Esophagus (tissue), 2 donors: ENCODE results near the gene GZF1. TPM values are rescaled to one million over a fixed set of nuclear protein-coding genes. Genes with fewer than 3 reads are reported as not detected.

Experiments
- H3K27ac ChIP-seq, 2 donors: one replicate each; pipeline ENCODE4 v1.5.1; 2013; ENCODE audit warnings: low read depth in 2 of 2, mild to moderate bottlenecking in 2 of 2, inconsistent platforms in 1 of 2, low read length in 1 of 2, moderate library complexity in 1 of 2
- H3K27me3 ChIP-seq, 2 donors: one replicate each; pipeline ENCODE4 v1.6.1; 2013; ENCODE audit warnings: low read length in 2 of 2, control low read depth in 1 of 2, mild to moderate bottlenecking in 1 of 2; ENCODE audit not compliant: insufficient read depth in 2 of 2, control insufficient read depth in 1 of 2
- H3K36me3 ChIP-seq, 2 donors: one replicate each; pipeline ENCODE4 v1.6.1; 2013; ENCODE audit warnings: low read length in 1 of 2; ENCODE audit not compliant: control insufficient read depth in 2 of 2, insufficient read depth in 2 of 2
- H3K4me1 ChIP-seq, 2 donors: one replicate each; pipeline ENCODE4 v1.6.1; 2013; ENCODE audit warnings: low read length in 1 of 2; ENCODE audit not compliant: control insufficient read depth in 2 of 2, insufficient read depth in 2 of 2
- H3K4me3 ChIP-seq, 2 donors: one replicate each; pipeline ENCODE4 v1.5.1; 2013; ENCODE audit warnings: low read length in 2 of 2, mild to moderate bottlenecking in 2 of 2, low read depth in 1 of 2, moderate library complexity in 1 of 2
- H3K9me3 ChIP-seq, 2 donors: one replicate each; pipeline ENCODE4 v1.6.1; 2013; ENCODE audit warnings: mild to moderate bottlenecking in 2 of 2, low read depth in 1 of 2, low read length in 1 of 2, moderate library complexity in 1 of 2; ENCODE audit not compliant: control insufficient read depth in 2 of 2, insufficient read depth in 1 of 2
- WGBS, 2 donors: extraction: QIAGEN DNeasy Blood & Tissue Kit; methylation state at CpG; one replicate each; pipeline ENCODE4 v1.1.7; 2013; 5-methylcytosine and 5-hydroxymethylcytosine counted together
- polyA plus RNA-seq, 2 donors: library from polyadenylated mRNA; stranded (reverse); fragments of 200-250 nt; gene quantifications; one replicate each; pipeline ENCODE4 v1.2.3, GENCODE V29; 2013
- donor health status: healthy with polysubstance abuse.
- donor health status: Bipolar disorder and iron deficiency.

Gene GZF1
- polyA plus RNA-seq, 2 donors = 3.2 to 3.6 TPM

DNA sequence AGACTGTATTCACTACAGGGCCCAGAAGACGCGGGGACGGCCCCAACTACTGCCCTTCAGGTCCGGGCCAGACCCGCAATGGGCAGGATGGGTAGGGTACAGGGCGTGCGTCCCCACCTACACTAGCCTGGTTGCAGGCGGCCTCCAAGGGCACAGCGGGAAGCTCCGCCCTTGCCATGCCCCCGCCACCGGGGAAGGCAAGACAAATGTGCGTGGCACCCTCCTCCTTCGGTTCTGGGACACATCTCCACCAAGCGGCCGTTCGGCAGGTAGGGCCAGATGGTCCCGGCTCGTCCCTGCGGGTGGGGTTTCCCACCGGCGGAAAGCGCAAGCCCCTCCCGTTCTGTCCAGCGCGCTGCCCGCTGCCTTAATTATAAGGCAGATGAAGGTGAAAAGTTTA, 5.8 kb upstream of the GZF1 start:
- H3K4me1 ChIP-seq = no peaks in the 10 kb centered on the region
- H3K27ac ChIP-seq = no peak overlapping the region
- 76 to 82% methylated on average over 27 of the region's 27 CpGs for whole genome bisulfite sequencing, 2 donors

DNA sequence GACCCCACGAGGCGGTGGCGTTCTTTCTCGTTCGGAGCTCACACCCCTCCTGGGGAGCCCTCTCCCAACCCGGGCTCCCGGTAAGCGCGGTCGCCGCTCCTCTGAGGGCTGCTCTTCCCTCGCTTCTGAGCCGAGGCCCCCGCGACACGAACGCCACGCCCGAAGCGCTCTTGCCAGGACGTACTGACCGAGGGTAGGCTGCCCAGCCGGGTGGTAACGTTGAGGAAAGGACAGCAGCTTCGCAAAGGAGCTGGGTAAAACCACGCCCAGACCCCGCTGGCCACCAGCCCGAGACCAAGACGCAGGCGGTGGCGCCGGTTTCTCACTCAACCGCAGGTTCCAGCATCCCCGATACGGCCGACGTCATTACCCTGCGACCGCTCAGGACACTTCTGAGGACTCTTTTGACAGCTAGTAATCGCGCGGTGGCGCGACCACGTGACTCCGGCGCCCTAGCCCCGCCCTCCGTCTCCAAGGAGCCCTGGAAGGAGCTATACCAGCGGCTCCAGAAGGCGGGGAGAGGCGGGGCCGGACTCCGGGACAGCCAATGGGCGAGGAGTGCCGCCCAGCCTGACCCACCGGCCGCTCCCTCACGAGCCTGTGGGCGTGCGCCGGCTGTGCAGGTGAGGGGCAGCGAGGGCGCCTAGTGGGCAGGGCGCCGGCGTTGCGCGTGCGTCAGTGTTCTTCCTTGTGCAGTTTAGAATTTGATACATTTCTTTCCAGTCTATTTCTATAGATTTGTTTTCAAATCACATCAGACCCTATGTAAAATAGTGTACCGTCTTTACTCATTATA, 4.0 kb upstream of the GZF1 start:
- Histone ChIP-seq H3K4me1 (peaks cover 0 to 2% of the 10 kb centered on the region in 2 donors), H3K27me3 (no peaks in the 10 kb centered on the region)

More for the DNA sequence above, 5.8 kb upstream of the GZF1 start:
- H3K9me3 ChIP-seq = no peaks in the 10 kb centered on the region
- H3K4me3 ChIP-seq = no peak overlapping the region
- H3K27me3 ChIP-seq = no peaks in the 10 kb centered on the region
- peaks cover 3 to 9% of the 10 kb centered on the region in 2 donors for H3K36me3 ChIP-seq

DNA sequence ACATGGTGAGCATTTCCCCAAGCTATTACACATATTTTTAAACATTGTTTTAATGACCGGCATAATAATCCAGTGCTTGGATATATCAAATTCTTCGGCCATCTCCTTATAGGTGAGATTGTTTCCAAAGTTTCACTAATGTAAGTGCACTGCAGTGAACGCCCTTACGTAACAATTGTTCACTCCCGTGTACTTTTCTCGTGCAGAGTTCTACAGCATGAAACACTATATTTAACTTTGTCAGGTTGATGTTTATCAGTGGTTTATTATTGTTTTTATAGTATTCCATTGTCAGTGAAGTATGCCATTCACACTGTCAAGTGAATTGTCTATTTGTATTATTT, 3.4 kb upstream of the GZF1 start:
- peak overlapping the region in 1 of 2 donors; percentile 75 for H3K4me3 ChIP-seq
- H3K27me3 ChIP-seq = no peaks in the 10 kb centered on the region
- peaks cover 3 to 9% of the 10 kb centered on the region in 2 donors for H3K36me3 ChIP-seq
- WGBS, 2 donors = 15 to 20% methylated on average over 6 of the region's 6 CpGs
- H3K27ac ChIP-seq = peak overlapping the region; percentile 97 to 100
- peaks cover 0 to 5% of the 10 kb centered on the region in 2 donors for H3K4me1 ChIP-seq
- H3K9me3 ChIP-seq = no peaks in the 10 kb centered on the region

More for the DNA sequence above, 4.0 kb upstream of the GZF1 start:
- H3K36me3 ChIP-seq = peaks cover 3 to 9% of the 10 kb centered on the region in 2 donors
- peak overlapping the region; percentile 72 to 75 for H3K4me3 ChIP-seq
- WGBS, 2 donors = 0 to 1% methylated on average over 71 of the region's 71 CpGs
- H3K27ac ChIP-seq = peak overlapping the region; percentile 97 to 100
- H3K9me3 ChIP-seq = no peaks in the 10 kb centered on the region

DNA sequence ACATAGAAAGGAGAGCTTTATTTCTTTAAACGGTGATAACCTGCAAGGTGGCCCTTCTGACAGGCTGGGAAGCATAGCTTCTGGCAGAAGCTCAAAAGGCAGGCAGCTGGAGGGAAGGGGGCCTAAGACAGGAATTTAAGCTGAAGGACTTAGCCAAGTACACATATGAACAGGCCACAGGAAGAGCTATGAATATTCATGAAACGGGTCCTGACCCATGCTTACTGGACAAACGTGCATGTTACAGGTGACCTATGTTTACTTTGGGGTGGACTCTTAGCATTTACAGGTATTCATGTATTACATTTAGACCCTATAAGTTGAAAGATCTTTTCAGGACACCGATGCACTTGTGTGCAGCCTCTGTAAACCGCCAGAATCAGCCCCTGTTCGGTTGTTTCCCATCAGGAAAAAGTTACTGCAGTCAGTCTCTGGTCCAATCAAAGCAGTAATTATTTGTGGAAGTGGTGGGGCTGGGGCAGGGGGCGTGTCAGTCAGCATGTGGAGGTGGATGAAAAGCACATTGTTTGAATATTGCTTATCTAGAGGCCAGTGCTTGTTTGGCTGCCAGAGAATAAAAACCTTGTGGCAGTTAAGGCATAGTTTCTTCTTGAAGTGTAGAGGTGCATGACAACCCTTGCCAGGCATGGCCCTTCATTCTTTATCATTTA, 2.9 kb upstream of the GZF1 start:
- Histone ChIP-seq H3K27me3 (no peaks in the 10 kb centered on the region), H3K36me3 (peaks cover 3 to 6% of the 10 kb centered on the region in 2 donors), H3K27ac (no peak overlapping the region), H3K9me3 (no peaks in the 10 kb centered on the region), H3K4me3 (no peak overlapping the region), H3K4me1 (peaks cover 0 to 5% of the 10 kb centered on the region in 2 donors)
- 49 to 63% methylated on average over 7 of the region's 7 CpGs for WGBS, 2 donors

DNA sequence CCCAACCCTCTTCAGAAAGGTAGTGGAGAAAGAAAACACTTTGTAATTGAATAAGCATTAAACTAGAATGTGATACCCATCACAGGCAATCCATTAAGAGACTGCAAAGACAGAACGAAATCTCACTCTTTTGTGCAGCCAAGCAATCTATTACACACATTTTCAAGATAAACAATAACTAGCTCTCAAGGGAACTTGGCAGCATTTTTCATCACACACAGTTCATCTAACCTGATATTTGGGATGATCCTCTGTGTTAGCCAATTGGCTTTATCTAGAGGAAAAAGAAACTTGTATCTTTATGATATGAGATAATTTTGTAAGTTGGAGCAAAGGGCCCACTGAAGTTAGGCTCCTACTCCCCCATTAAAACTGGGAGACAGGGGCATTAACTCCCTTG, 1.5 kb upstream of the GZF1 start:
- 41 to 66% methylated on average over 1 of the region's 1 CpG for WGBS, 2 donors
- peaks cover 0 to 8% of the 10 kb centered on the region in 2 donors for H3K4me1 ChIP-seq
- H3K27me3 ChIP-seq = no peaks in the 10 kb centered on the region
- H3K9me3 ChIP-seq = no peaks in the 10 kb centered on the region
- no peak overlapping the region for H3K27ac ChIP-seq
- peaks cover 0 to 9% of the 10 kb centered on the region in 2 donors for H3K36me3 ChIP-seq
- H3K4me3 ChIP-seq = no peak overlapping the region

DNA sequence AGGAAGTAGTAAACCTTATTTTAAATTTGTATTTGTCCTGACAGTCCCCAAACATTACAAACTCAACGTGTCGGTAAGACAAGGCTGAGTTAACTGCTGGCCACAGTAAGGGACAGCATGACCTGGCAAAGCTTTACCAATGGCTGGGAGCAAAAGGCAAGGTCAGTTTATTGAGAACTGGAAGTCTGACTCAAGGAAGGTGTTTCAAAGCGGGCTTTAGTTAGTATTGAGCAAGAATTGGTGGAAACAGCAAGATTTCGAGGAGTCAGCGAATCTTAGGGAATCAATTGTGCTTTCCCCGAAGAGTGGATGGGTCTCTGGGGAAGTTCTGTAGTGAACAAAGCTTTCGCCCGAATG, 885 bp upstream of the GZF1 start:
- Histone ChIP-seq H3K36me3 (peaks cover 0 to 12% of the 10 kb centered on the region in 2 donors), H3K9me3 (no peaks in the 10 kb centered on the region), H3K4me3 (peak overlapping the region; percentile 56 to 88), H3K27me3 (no peaks in the 10 kb centered on the region), H3K4me1 (peaks cover 0 to 8% of the 10 kb centered on the region in 2 donors), H3K27ac (peak overlapping the region; percentile 94 to 98)
- WGBS, 2 donors = 4 to 6% methylated on average over 8 of the region's 8 CpGs

DNA sequence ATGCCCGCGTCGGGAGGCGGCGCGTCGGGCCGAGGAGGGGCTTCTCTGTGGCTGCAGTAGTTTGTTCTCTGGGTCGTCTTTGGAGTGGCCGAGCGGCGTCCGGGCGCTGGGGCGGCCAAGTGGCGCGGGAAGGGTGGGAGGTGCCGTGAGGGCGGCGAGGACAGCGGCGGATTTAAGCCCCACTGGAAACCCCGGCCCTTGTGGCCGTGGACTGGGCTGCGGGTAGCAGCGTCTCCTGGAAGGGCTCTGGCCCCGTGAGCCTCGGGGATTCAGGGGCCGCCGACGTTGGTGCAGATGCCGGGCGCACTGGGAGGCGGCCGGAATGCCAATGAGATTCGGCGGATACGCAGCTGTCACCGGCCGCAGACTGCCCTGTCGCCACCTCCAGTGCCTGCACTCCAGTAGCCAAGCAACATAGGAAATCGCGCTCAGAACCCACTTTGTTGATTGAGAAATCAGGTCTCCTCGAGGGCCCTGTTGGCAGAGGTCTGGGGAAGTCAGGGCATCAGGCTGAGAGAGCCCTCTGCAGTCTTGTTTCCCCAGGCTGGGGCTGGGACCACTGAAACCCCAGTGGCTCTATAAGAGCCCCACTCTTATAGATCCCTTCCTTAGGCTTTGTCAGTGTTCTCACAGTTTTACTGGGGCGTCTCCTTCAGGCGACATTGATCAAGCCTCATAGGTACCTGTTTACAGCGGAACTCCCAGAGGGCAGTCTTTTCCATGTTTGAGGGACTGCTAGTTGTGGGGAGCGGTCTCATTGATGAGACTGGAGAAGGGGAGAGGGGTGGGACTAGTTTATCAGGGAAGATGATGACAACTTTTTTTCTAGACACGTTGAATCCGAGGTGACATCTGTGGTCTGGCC, 642 bp downstream of the GZF1 start:
- WGBS, 2 donors = 5% methylated on average over 47 to 50 of the region's 50 CpGs
- Histone ChIP-seq H3K9me3 (no peaks in the 10 kb centered on the region), H3K36me3 (peaks cover 0 to 12% of the 10 kb centered on the region in 2 donors), H3K4me3 (peak overlapping the region; percentile 68 to 70), H3K4me1 (peaks cover 0 to 8% of the 10 kb centered on the region in 2 donors), H3K27me3 (no peaks in the 10 kb centered on the region), H3K27ac (peak overlapping the region; percentile 88)

DNA sequence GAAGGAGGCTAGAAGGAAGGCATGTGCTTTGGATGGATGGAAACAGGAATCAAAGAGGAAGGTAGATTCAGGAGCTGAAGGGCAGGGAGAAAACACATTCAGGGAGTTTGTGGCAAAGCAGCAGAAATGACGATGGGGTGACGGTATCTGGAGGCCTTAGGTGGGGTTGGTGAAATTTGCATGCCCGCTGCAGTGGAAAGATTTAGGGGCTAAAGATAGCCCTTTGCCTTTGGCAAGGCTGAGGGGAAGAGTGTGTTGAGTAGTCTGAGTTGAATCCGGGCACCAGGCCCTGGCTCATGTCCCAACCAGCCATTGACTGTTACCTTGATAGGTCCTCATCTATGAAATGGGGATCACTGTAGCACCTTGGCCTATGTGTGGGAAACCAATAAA, 1.3 kb downstream of the GZF1 start:
- Histone ChIP-seq H3K27ac (no peak overlapping the region), H3K9me3 (no peaks in the 10 kb centered on the region), H3K4me3 (peak overlapping the region in 1 of 2 donors; percentile 70), H3K27me3 (no peaks in the 10 kb centered on the region), H3K36me3 (peaks cover 0 to 12% of the 10 kb centered on the region in 2 donors), H3K4me1 (peaks cover 0 to 8% of the 10 kb centered on the region in 2 donors)
- WGBS, 2 donors = 63 to 65% methylated on average over 4 of the region's 4 CpGs

DNA sequence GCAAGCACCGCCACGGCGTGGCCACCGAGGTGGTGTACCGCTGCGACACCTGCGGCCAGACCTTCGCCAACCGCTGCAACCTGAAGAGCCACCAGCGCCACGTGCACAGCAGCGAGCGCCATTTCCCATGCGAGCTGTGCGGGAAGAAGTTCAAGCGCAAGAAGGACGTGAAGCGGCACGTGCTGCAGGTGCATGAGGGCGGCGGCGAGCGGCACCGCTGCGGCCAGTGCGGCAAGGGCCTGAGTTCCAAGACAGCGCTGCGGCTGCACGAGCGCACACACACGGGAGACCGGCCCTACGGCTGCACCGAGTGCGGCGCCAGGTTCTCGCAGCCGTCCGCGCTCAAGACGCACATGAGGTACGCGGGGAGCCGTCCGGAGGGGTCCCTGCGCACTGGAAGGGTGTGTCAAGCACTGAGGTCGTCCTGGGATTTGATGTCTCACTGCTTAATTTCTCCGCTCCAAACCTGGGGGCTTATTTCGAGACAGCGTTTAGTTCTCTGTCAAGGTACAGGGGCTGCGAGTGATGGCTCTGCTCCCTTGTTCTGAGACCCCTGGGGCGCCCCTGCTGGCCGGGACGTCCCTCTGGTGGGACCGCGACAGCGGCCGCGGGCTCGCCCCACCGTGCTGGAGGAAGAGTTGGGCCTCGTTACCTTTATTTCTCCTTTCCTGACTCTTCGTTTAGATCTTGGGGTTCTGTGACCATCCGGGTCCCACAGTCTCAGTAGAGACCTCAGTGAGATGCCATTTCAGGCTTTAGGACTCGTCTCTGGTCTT, 3.6 kb downstream of the GZF1 start:
- WGBS, 2 donors = 95 to 96% methylated on average over 65 of the region's 65 CpGs
- Histone ChIP-seq H3K9me3 (no peaks in the 10 kb centered on the region), H3K36me3 (peaks cover 5 to 26% of the 10 kb centered on the region in 2 donors), H3K27ac (no peak overlapping the region), H3K4me3 (no peak overlapping the region), H3K4me1 (peaks cover 0 to 8% of the 10 kb centered on the region in 2 donors), H3K27me3 (no peaks in the 10 kb centered on the region)
